ENCODE measurements around the gene NELL2.

NELL2 gene

DNA sequence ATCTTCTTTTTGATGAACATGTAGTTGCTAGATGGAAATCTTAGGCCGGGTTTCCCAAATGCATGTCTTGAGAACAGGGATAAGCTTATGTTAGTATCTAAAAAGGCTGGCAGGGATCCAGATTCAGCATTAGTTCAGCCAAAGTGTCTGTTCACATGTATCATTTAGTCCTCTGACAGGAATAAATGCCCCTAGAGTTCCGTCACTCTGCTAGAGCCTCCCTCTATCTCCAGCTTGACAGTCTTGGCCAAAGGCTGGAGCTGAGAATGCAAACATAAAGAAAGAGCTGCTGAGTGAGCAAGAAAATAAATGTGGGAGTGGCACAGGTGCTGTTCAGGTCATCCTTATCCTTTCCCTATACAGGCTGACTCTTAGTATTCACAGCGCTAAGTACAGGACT lies 13.8 kb upstream of the NELL2 start:
- no peak for TF ChIP-seq CREB1 (IDR thresholded peaks at IDR 0.05; ENCODE audit: low read depth)
- TF ChIP-seq CEBPB (IDR thresholded peaks at IDR 0.05): no peak
- TF ChIP-seq USF1 (IDR thresholded peaks at IDR 0.05): no peak
- TF ChIP-seq FOXM1 (IDR thresholded peaks at IDR 0.05; ENCODE audit: borderline replicate concordance, low read depth): no peak
- TF ChIP-seq, protein P1, sequence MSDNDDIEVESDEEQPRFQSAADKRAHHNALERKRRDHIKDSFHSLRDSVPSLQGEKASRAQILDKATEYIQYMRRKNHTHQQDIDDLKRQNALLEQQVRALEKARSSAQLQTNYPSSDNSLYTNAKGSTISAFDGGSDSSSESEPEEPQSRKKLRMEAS (IDR thresholded peaks at IDR 0.05): no peak
- TF ChIP-seq TEAD4 (IDR thresholded peaks at IDR 0.05): no peak
- TF ChIP-seq, protein P2, sequence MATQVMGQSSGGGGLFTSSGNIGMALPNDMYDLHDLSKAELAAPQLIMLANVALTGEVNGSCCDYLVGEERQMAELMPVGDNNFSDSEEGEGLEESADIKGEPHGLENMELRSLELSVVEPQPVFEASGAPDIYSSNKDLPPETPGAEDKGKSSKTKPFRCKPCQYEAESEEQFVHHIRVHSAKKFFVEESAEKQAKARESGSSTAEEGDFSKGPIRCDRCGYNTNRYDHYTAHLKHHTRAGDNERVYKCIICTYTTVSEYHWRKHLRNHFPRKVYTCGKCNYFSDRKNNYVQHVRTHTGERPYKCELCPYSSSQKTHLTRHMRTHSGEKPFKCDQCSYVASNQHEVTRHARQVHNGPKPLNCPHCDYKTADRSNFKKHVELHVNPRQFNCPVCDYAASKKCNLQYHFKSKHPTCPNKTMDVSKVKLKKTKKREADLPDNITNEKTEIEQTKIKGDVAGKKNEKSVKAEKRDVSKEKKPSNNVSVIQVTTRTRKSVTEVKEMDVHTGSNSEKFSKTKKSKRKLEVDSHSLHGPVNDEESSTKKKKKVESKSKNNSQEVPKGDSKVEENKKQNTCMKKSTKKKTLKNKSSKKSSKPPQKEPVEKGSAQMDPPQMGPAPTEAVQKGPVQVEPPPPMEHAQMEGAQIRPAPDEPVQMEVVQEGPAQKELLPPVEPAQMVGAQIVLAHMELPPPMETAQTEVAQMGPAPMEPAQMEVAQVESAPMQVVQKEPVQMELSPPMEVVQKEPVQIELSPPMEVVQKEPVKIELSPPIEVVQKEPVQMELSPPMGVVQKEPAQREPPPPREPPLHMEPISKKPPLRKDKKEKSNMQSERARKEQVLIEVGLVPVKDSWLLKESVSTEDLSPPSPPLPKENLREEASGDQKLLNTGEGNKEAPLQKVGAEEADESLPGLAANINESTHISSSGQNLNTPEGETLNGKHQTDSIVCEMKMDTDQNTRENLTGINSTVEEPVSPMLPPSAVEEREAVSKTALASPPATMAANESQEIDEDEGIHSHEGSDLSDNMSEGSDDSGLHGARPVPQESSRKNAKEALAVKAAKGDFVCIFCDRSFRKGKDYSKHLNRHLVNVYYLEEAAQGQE (IDR thresholded peaks at IDR 0.05; ENCODE audit: low read depth): no peak
- TF ChIP-seq TAF1 (IDR thresholded peaks at IDR 0.05; ENCODE audit: low read depth): no peak
- TF ChIP-seq TCF12 (IDR thresholded peaks at IDR 0.05; ENCODE audit: low read depth): no peak
- TF ChIP-seq RAD21 (IDR thresholded peaks at IDR 0.05; ENCODE audit: low read depth): no peak
- TF ChIP-seq NFIC (IDR thresholded peaks at IDR 0.05): no peak
- no peak for TF ChIP-seq EGR1 (IDR thresholded peaks at IDR 0.05)
- no peak for TF ChIP-seq YY1 (IDR thresholded peaks at IDR 0.05; ENCODE audit: low read depth)
- TF ChIP-seq ZBTB7A (IDR thresholded peaks at IDR 0.05; ENCODE audit: low read depth): no peak

GRCh38 chr12:44889162-44889561 lies 13.0 kb upstream of the NELL2 start:
- TF ChIP-seq, protein P1 (IDR thresholded peaks at IDR 0.05): no peak
- TF ChIP-seq TCF12 (IDR thresholded peaks at IDR 0.05; ENCODE audit: low read depth) (no peak), CEBPB (IDR thresholded peaks at IDR 0.05) (no peak), RAD21 (IDR thresholded peaks at IDR 0.05; ENCODE audit: low read depth) (no peak), EGR1 (IDR thresholded peaks at IDR 0.05) (no peak), TAF1 (IDR thresholded peaks at IDR 0.05; ENCODE audit: low read depth) (no peak), YY1 (IDR thresholded peaks at IDR 0.05; ENCODE audit: low read depth) (no peak), NFIC (IDR thresholded peaks at IDR 0.05) (no peak)
- TF ChIP-seq, protein P2 (IDR thresholded peaks at IDR 0.05; ENCODE audit: low read depth): no peak

DNA sequence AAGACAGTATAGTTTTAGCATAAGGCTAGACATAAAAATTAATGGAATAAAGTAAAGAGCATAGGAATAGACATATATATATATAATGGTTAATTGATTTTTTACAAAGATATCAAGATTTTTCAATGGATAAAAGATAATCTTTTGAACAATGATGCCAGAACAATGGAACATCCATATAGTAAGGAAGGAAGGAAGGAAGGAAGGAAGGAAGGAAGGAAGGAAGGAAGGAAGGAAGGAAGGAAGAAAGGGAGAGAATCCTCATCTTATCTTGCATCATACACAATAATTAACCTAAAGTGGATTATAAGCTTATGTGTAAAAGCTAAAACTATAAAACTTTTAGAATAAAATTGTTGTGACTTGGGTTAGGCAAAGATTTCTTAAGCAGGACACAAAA lies 9.8 kb upstream of the NELL2 start:
- TF ChIP-seq CREB1 (IDR thresholded peaks at IDR 0.05; ENCODE audit: low read depth): no peak
- no peak for TF ChIP-seq RAD21 (IDR thresholded peaks at IDR 0.05; ENCODE audit: low read depth)
- no peak for TF ChIP-seq NFIC (IDR thresholded peaks at IDR 0.05)
- no peak for TF ChIP-seq ZBTB7A (IDR thresholded peaks at IDR 0.05; ENCODE audit: low read depth)
- TF ChIP-seq TEAD4 (IDR thresholded peaks at IDR 0.05): no peak
- TF ChIP-seq TCF12 (IDR thresholded peaks at IDR 0.05; ENCODE audit: low read depth): no peak
- TF ChIP-seq EP300 (IDR thresholded peaks at IDR 0.05; ENCODE audit: borderline replicate concordance): no peak
- no peak for TF ChIP-seq TAF1 (IDR thresholded peaks at IDR 0.05; ENCODE audit: low read depth)
- TF ChIP-seq USF1 (IDR thresholded peaks at IDR 0.05): no peak
- no peak for TF ChIP-seq EGR1 (IDR thresholded peaks at IDR 0.05)
- TF ChIP-seq, protein P2 (IDR thresholded peaks at IDR 0.05; ENCODE audit: low read depth): no peak
- TF ChIP-seq, protein P1 (IDR thresholded peaks at IDR 0.05): no peak
- no peak for TF ChIP-seq YY1 (IDR thresholded peaks at IDR 0.05; ENCODE audit: low read depth)
- TF ChIP-seq CEBPB (IDR thresholded peaks at IDR 0.05): no peak
- no peak for TF ChIP-seq FOXM1 (IDR thresholded peaks at IDR 0.05; ENCODE audit: borderline replicate concordance, low read depth)

GRCh38 chr12:44881197-44881596 lies 5.1 kb upstream of the NELL2 start:
- TF ChIP-seq ZBTB7A (IDR thresholded peaks at IDR 0.05; ENCODE audit: low read depth) (no peak), FOXM1 (IDR thresholded peaks at IDR 0.05; ENCODE audit: borderline replicate concordance, low read depth) (no peak), CEBPB (IDR thresholded peaks at IDR 0.05) (no peak), YY1 (IDR thresholded peaks at IDR 0.05; ENCODE audit: low read depth) (no peak)

Data from Ishikawa (cell line).